HG03139 (cell line): ENCODE measurements around the gene KIRREL3.

ENCODE experiments used
- ATAC-seq: cut with Tn5 transposase; IDR thresholded peaks from one replicate; pipeline ENCODE4 v1.9.1; 2021; ENCODE audit not compliant: unreplicated experiment

KIRREL3 gene

GRCh38 chr11:126646701-126647557 is 353.6 kb downstream of the KIRREL3 start:
- ATAC-seq: no peak

- no peak for ATAC-seq
Measured at GRCh38 chr11:126645186-126645585, 355.4 kb downstream of the KIRREL3 start.

- no peak for ATAC-seq
Measured at GRCh38 chr11:126640186-126640585, 360.4 kb downstream of the KIRREL3 start.

GRCh38 chr11:126639692-126640091 is 360.9 kb downstream of the KIRREL3 start:
- no peak for ATAC-seq

- no peak for ATAC-seq
Measured at GRCh38 chr11:126638648-126639047, 361.9 kb downstream of the KIRREL3 start.

- ATAC-seq: no peak
Measured at GRCh38 chr11:126637795-126638175, 362.8 kb downstream of the KIRREL3 start.

GRCh38 chr11:126636911-126637794 is 363.4 kb downstream of the KIRREL3 start:
- ATAC-seq: no peak

- ATAC-seq: no peak
Measured at GRCh38 chr11:126635511-126635910, 365.1 kb downstream of the KIRREL3 start.

GRCh38 chr11:126634963-126635362 is 365.6 kb downstream of the KIRREL3 start:
- ATAC-seq: no peak

- no peak for ATAC-seq
Measured at GRCh38 chr11:126633330-126633729, 367.2 kb downstream of the KIRREL3 start.

GRCh38 chr11:126630893-126631798 is 369.4 kb downstream of the KIRREL3 start:
- no peak for ATAC-seq

GRCh38 chr11:126630488-126630887 is 370.1 kb downstream of the KIRREL3 start:
- no peak for ATAC-seq

GRCh38 chr11:126628790-126629621 is 371.6 kb downstream of the KIRREL3 start:
- no peak for ATAC-seq

GRCh38 chr11:126628450-126628789 is 372.1 kb downstream of the KIRREL3 start:
- no peak for ATAC-seq

GRCh38 chr11:126627421-126627820 is 373.1 kb downstream of the KIRREL3 start:
- ATAC-seq: no peak

- no peak for ATAC-seq
Measured at GRCh38 chr11:126624506-126624905, 376.1 kb downstream of the KIRREL3 start.

- ATAC-seq: no peak
Measured at GRCh38 chr11:126619516-126619915, 381.1 kb downstream of the KIRREL3 start.

GRCh38 chr11:126615845-126616244 is 384.7 kb downstream of the KIRREL3 start:
- ATAC-seq: no peak

GRCh38 chr11:126613272-126613671 is 387.3 kb downstream of the KIRREL3 start:
- no peak for ATAC-seq

GRCh38 chr11:126612671-126613070 is 387.9 kb downstream of the KIRREL3 start:
- no peak for ATAC-seq
